Measurements from ENCODE around the gene EGFLAM. TPM values are rescaled to one million over a fixed set of nuclear protein-coding genes. Genes with fewer than 3 reads are reported as not detected.

Gene EGFLAM
- total and polyA plus RNA-seq, 2 experiments from 2014 or later, result 0.24 to 1.9 TPM

- H3K27ac Mint-ChIP-seq, result no peak overlapping the region
- H3F3A ChIP-seq (replicated peaks; ENCODE audit: low read depth), result no peaks in the 10 kb centered on the region
- H2AFZ ChIP-seq, result no peak overlapping the region
- H3K4me2 ChIP-seq, result no peak overlapping the region
- peaks cover 8% of the 10 kb centered on the region for H3K27me3 Mint-ChIP-seq (ENCODE audit: insufficient read depth, low read depth, poor library complexity)
- H3K36me3 ChIP-seq (ENCODE audit: insufficient read depth), result no peaks in the 10 kb centered on the region
- TF ChIP-seq ETS1 (IDR thresholded peaks at IDR 0.05) (no peak), CTCF (conservative IDR thresholded peaks at IDR 0.05; ENCODE audit: low read depth in 2 of 2) (no peak), NANOG (IDR thresholded peaks at IDR 0.05; ENCODE audit: borderline replicate concordance) (no peak), CREB1 (CRISPR knock-in tag; IDR thresholded peaks at IDR 0.05; ENCODE audit: low read depth) (no peak), ZNF114 (CRISPR knock-in tag; IDR thresholded peaks at IDR 0.05) (no peak), ZNF331 (CRISPR knock-in tag; IDR thresholded peaks at IDR 0.05; ENCODE audit: low read depth) (no peak), JUNB (IDR thresholded peaks at IDR 0.05; ENCODE audit: unreplicated experiment) (no peak), EZH2 (IDR thresholded peaks at IDR 0.05; ENCODE audit: low read depth, unreplicated experiment) (no peak), STAT1 (IDR thresholded peaks at IDR 0.05; ENCODE audit: unreplicated experiment) (no peak), REST (IDR thresholded peaks at IDR 0.05; ENCODE audit: unreplicated experiment) (no peak), ZNF462 (CRISPR knock-in tag; IDR thresholded peaks at IDR 0.05) (no peak), POLR2AphosphoS5 (IDR thresholded peaks at IDR 0.05; ENCODE audit: low read depth) (no peak), EZH2phosphoT487 (IDR thresholded peaks at IDR 0.05; ENCODE audit: unreplicated experiment) (no peak)
- no peaks in the 10 kb centered on the region for H3K36me3 Mint-ChIP-seq (ENCODE audit: low read depth)
- H3K4me3 Mint-ChIP-seq, result no peak overlapping the region
- H4K20me1 ChIP-seq (replicated peaks; ENCODE audit: insufficient read depth), result no peaks in the 10 kb centered on the region
- H3K9me3 Mint-ChIP-seq, result 0 out of 3 replicates have a peak, but pooled peaks cover 3% of the 10 kb centered on the region
- H3K9me2 ChIP-seq (ENCODE audit: insufficient read depth), result 0 out of 2 replicates have a peak, but pooled peaks cover 7% of the 10 kb centered on the region
- H3K4me3 ChIP-seq, result no peak overlapping the region
- no peaks in the 10 kb centered on the region for H3K4me1 ChIP-seq (ENCODE audit: insufficient read depth)
- ATAC-seq, result no peak
- no peak for DNase-seq (ENCODE audit: low spot score)
- peaks cover 26% of the 10 kb centered on the region for H3K27me3 ChIP-seq (ENCODE audit: insufficient read depth)
- no peak overlapping the region for H3K27ac ChIP-seq (ENCODE audit: low read depth)
- H3K4me1 Mint-ChIP-seq, result peaks cover 3% of the 10 kb centered on the region; the same call in 2 of the 3 replicates
- no peaks in the 10 kb centered on the region for H3K79me2 ChIP-seq (replicated peaks; ENCODE audit: insufficient read depth)
Observed at GRCh38 chr5:38267372-38267771, 9.0 kb downstream of the EGFLAM start.

All from GM23338 (cell line).